Lower lobe of right lung (tissue), 2 donors: ENCODE measurements around the gene MYO3A. TPM values are rescaled to one million over a fixed set of nuclear protein-coding genes. Genes with fewer than 3 reads are reported as not detected.

Experiments
- ATAC-seq, 2 donors: fragments of 200-7000 bp; cut with Tn5 transposase; one replicate each; pipeline ENCODE4 v1.9.1; 2020 to 2022; ENCODE audit warnings: mild to moderate bottlenecking in 2 of 2, moderate library complexity in 2 of 2
- DNase-seq: peaks from one replicate; pipeline ENCODE4 v3.0.0-alpha.2; 2020
- H3K27ac ChIP-seq: fragments of 200-600 bp; one replicate; pipeline ENCODE4 v1.8.0; 2022
- H3K27me3 ChIP-seq: fragments of 200-600 bp; one replicate; pipeline ENCODE4 v1.8.0; 2022; ENCODE audit warnings: low read depth
- H3K36me3 ChIP-seq: fragments of 200-600 bp; one replicate; pipeline ENCODE4 v1.8.0; 2022; ENCODE audit warnings: mild to moderate bottlenecking
- H3K4me1 ChIP-seq: fragments of 200-600 bp; one replicate; pipeline ENCODE4 v1.8.0; 2022
- H3K4me3 ChIP-seq: fragments of 200-600 bp; one replicate; pipeline ENCODE4 v1.8.0; 2022; ENCODE audit warnings: mild to moderate bottlenecking
- H3K9me3 ChIP-seq: fragments of 200-600 bp; one replicate; pipeline ENCODE4 v1.8.0; 2022
- CTCF ChIP-seq: fragments of 200-600 bp; IDR thresholded peaks from one replicate; pipeline ENCODE4 v1.8.0; 2022; ENCODE audit warnings: antibody characterized with exemption, mild to moderate bottlenecking
- intact Hi-C: fragments of 100-400 bp; cut with DNase I; formaldehyde crosslinking; loops from one replicate; pipeline ENCODE4 v1.11.0; 2022
- total RNA-seq: library from RNA; stranded (reverse); fragmentation: NEBNext Ultra II Directional; extraction: Animal tissue kit (Norgen Biotek cat#: 25700); gene quantifications from one replicate; pipeline ENCODE4 v1.2.1, GENCODE V29; 2021
- donor health status: DM: no; HTN: yes; CAD: no; lungs with severe emphysema.

Gene MYO3A
- total RNA-seq, 1 donor from 2014 or later: 0.44 TPM

GRCh38 chr10:26259341-26259740, 325.3 kb downstream of the MYO3A start:
- no peak for ATAC-seq

More at GRCh38 chr10:26259341-26259740, 325.3 kb downstream of the MYO3A start:
- Histone ChIP-seq H3K4me1 (no peaks in the 10 kb centered on the region), H3K36me3 (no peaks in the 10 kb centered on the region), H3K27ac (no peak overlapping the region), H3K27me3 (no peaks in the 10 kb centered on the region), H3K9me3 (no peaks in the 10 kb centered on the region), H3K4me3 (no peak overlapping the region)
- no peak for DNase-seq
- intact Hi-C loops: no loop called here
- TF ChIP-seq CTCF: no peak
